ENCODE measurements around the gene IL17REL.
"Not testable (repeated sequence)": the region's sequence is repeated elsewhere in the genome, so short reads cannot be mapped to it uniquely, and the experiment has no call there.

Gene IL17REL

DNA sequence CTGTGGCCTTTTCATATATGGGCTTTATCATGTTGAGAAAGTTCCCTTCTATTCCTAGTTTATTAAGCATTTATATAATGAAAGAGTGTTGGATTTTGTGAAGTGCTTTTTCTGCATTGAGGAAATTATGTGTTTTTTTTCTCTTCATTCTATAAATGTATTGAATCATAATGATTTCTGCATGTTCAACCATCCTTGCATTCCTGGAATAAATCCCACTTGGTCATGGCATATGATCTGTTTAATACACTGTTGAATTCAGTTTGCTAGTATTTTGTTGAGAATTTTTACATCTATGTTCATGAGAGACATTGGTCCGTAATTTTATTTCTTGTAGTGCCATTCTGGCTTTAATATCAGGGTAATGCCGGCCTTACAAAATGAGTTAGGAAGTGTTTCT lies 26.2 kb downstream of the IL17REL start:
- DNase-seq (ENCODE audit: low read depth) = no peak

DNA sequence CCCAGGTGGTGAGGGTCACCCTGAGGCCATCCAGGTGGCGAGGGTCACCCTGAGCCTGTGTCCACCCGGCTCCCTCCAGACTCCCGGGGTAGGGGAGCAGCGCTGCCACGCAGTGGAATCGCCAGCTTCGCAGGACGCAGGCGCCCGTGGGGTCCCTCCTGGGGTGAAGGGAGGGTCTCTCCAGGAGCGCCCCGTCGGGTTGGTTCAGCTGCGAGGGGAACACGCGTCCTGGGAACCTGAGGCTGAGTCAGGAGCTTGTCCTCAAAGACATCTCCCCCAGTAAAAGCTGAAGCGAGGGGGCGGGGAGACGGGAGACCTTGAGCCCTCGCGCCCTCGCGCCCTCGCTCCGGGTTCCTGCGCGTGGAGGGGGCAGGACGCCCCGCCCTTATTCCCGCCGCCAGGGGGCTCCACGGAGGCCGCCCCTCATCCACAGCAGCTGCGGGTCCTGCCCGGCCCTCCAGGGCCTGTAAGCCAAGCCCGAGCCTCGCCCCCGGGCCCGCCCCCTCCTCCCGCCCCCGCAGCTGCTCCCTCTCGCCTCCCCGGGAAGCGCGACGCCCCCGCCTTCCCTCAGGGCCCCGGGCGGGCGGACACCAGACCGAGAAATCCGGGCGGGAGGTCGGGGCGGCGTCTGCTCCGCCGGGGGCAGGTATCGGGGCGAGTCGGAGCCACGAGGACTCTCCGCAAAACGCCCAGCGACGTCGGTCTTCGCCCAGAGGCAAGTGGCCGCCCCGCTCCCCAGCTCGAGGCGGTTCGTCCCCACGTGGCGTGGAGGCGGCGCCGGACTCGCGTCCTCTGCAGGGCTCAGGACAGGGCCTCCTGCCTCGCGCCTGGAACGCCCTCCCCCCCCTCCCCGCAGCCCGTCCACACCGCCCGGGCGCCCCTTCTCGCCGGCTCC lies 29.2 kb downstream of the IL17REL start:
- DNase-seq (ENCODE audit: low read depth) = no peak

- DNase-seq (ENCODE audit: low read depth) = not testable (repeated sequence)
These were observed 30.8 kb downstream of the IL17REL start for GRCh38 chr22:49981799-49982198.

DNA sequence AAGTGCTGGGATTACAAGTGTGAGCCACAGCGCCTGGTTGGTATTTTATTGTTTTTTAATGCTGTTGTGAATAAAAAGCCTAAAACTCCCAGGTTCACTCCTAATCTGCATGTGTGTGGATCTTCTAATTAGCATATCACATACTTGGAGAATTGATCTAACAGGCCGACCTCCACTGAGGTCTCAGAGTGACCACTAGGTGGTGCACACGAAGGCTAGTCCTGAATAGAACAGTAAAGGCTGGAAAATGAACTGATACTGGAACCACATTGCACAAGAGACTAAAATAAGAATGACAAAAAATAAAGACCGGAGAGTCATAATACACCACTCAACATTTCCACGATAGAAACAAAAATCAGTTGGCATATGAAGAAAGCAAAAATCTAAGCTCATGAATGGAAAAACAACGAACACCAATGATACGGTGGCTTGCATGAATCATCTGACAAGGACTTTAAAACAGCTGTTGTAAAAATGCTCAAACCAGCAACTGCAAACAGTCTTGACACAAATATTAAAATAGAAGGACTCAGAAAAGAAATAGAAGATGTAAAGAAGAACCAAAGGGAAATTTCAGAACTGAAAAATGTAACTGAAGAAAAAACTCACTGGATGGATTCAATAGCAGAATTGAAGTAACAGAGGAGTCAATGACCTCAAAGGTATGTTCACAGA lies 32.8 kb downstream of the IL17REL start:
- DNase-seq (ENCODE audit: low read depth) = peak; percentile 29

DNA sequence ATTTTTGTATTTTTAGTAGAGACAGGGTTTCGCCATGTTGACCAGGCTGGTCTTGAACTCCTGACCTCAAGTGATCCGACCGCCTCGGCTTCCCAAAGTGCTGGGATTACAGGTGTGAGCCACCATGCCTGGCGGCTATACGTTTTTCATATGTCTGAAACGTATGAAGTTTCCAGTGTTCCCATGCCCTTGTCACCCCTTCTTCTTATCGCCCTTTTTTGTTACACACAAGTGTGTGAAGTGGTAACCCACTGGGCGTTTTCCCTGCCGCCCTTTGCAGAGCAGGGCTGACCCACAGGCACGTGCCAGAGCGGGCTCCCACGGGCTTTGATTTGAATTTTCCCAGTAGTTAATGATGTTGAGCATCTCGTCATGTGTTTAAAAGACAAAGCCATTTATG lies 35.0 kb downstream of the IL17REL start:
- no peak for DNase-seq (ENCODE audit: low read depth)

DNA sequence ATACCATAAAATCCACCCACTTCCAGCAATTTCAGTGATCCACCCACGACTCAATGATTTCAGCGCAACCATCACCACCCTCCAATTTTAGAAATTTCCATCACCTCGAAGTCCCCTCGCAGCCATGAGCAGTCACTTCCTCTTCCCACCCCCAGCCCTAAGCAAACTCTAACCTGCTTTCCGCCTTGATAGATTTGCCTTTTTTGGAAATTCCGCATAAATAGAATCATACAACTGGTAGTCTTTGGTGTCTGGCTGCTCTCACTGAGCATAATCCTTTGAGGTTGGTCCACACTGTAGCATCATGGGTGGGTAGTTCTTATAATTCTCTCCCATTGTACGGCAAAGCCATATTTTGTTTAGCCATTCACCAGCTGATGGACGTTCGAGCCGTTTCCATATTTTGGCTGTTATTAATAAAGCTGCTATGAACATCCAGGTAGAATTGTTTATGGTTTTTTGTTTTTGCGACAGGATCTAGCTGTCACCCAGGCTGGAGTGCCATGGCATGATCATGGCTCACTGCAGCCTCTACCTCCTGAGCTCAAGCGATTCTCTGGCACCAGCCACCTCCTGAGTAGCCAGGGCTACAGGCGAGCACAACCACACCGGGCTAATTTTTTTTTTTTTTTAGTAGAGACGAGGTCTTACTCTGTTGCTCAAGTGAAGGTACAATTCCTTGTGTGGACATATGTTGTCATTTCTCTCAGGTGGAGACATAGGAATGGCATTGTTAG lies 36.0 kb downstream of the IL17REL start:
- no peak for DNase-seq (ENCODE audit: low read depth)

- peak; percentile 30 for DNase-seq (ENCODE audit: low read depth)
These were observed 36.8 kb downstream of the IL17REL start for GRCh38 chr22:49975543-49976389.

GRCh38 chr22:49973018-49973961 lies 39.3 kb downstream of the IL17REL start:
- peak; percentile 40 for DNase-seq (ENCODE audit: low read depth)

DNA sequence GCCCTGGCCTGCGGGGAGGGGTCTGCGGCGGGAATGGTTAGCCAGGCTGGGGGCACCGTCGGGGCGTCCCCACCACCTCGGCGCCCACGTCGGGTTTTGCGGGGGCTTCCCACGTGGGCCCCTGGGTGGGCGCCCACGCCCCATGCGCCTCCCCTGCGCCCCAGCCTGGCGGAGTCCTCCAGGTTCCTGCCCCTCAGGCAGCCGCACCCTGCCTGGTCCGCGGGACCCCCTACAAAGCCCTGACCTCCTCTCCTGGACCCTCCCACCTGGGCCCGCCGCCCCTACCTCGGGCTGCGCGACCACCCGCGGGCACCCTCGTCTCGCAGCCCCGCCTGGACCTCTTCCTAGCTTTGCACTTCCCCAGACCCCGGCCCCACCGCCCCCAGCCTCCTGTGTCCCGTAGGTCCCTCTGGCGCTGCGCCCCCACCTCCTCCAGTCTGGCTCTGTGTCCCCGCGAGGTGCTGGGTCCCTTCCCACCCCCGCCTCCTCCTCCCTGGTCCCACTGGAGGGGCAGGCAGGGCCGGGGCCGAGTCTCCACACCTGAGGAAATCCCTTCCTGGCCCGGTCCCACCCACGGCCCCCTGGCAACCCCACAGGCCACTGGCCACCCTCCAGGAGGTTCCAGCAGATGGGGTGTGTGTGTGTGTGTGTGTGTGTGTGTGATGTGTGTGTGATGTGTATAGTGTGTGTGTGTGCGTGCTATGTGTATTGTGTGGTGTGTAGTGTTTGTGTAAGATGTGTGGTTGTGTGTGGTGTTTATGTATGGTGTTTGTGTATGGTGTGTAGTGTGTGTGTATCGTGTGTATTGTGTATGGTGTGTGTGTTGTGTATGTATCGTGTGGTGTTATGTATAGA lies 40.2 kb downstream of the IL17REL start:
- DNase-seq (ENCODE audit: low read depth) = no peak

- peak; percentile 84 for DNase-seq (ENCODE audit: low read depth)
These were observed 41.1 kb downstream of the IL17REL start for GRCh38 chr22:49971232-49972162.

DNA sequence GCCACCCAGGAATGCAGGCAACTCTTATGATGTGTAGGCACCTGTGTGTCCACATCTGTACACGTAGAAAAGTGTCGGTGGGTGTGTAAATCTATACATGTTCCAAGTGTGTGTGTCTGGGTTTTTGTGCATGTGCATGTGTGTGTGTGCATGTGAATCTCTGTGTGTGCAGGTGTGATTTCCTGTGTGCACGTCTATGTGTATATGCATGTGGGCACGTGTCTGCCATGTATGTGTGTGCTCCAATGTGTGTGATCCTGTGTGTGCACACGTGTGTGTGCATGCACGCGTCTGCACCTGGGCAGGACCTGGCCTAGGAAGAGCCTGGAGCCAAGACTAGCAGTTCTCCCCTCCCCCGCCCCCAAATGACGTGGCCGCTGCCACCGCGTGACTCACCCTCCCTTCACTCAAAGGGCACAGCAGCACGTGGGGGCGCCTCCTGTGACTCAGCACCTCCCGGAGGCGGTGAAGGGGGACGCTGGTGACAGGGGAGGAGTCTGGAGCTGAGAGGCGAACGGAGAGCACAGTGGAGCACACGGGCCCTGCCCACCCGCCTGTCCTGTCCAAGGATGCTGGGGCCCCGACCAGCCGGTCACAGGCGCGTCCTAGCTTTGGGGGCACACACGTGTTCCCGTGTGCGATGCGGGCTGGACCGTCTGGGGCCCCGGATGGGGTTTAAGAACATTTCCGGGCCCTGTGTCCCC lies 41.9 kb downstream of the IL17REL start:
- DNase-seq (ENCODE audit: low read depth) = peak; percentile 96

DNA sequence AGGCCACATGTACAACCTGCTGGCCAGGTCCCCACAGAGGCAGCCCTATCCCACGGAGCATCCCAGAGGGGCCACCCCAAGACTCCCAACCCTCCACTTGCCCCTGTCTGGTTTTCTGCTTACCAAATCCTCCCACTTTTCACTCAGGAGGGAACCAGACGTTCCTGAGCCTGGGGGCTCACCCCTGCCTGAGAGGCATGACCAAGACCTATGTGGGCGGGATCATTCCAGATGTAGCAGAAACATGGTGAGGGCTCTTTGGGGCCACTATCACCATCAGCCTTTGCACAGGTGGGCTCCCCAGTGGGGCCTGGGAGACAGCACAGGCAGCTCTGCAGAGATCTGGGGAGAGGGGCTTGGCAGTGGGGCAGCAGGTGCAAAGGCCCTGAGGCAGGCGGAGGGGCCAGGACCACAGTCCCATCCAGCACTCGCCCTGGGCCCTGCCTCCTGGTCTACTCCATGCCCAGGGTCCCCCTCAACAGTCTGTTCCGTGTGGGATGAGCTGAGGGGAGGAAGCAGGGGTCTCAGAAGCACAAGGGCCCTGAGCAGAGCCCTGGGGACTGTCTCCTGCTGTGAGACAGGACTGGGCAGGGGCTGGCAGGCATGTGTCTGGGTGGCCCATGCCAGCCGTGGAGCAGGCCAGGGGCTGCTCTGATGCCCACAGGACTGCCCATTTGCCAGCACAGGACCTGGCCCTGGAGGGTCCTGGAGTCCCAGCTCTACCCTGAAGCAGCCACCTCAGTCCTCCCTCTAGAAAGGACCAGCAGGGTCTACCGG lies 42.6 kb downstream of the IL17REL start:
- no peak for DNase-seq (ENCODE audit: low read depth)

- DNase-seq (ENCODE audit: low read depth) = no peak
These were observed 43.5 kb downstream of the IL17REL start for GRCh38 chr22:49968831-49969661.

DNA sequence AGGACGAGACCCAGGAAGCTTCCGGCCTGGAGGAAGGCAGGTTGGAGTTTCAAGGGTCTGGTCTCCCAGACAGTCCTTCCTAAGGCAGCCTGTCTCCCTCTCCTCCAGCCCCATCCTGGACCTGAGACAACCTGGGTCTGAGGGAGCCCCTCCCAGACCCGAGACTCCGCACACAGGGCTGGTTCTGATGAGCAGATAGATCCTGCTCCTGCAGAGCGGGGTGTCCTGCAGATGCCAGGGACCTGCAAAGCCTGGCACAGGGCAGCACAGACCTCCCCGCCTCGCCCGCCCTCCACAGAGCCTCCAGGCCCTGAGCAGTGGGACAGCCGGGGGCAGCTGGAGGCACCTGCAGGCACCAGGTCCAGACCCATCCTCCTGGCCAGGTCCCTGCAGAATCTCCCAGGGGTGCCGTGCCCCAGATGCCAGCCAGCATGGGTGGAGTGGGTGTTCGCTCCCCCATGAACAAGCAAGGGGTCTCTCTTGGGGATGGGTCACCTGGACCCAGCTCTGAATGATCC lies 44.2 kb downstream of the IL17REL start:
- no peak for DNase-seq (ENCODE audit: low read depth)

DNA sequence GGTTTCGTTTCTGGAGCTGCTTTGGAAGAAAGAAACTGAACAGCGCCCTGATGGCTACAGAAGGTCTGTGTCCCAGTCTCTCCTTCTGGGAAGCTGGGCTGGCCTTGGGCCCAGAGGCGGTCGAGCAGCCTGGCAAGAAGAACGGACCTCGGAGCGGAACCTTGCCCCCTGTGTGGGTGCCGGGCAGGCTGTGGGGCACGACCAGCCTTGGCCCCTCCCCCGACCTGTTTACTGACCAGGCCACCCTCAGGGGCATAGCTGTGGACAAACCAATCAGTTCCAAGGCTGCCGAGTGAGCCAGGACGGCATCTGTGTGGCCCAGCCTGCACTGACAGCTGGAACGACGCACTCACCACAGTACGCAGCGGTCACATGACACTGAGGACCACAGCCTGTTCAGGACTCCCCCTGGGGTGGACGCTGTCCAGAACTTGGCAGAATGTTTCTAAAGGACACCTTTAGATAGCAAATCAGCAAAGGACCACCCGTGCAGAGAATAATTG lies 44.8 kb downstream of the IL17REL start:
- DNase-seq (ENCODE audit: low read depth) = peak; percentile 65

Data from fibroblast of gingiva (primary cell).